Activated T-cell treated with anti-CD3 and anti-CD28 coated beads, Interleukin-2, amount 50 U/mL, for 1 hour (primary cell): ENCODE measurements around the gene ANKS1A.

Source experiments
- DNase-seq: peaks from one replicate; pipeline ENCODE4 v3.0.0-alpha.2; 2020

The ANKS1A gene

GRCh38 chr6:35044761-35045421 is 155.8 kb downstream of the ANKS1A start:
- DNase-seq: no peak

DNA sequence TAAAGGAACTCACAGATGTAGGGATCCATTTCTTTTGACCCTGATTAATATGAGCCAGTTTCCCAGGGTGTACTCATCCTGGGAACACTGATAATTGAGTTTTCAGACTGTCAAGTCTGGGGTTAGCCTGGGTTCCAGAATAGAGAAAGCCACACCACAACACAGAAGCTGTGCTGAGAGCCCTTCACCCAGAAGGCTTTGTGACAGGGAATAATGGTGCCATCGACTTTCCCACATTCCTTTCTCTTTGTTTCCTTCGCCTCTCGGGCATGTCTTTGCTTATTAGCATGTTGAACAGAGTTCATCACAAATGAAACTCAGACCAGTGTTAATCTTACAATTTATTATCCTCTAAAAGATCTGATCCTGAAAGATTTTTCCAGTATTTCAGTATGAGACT is 157.0 kb downstream of the ANKS1A start:
- DNase-seq: no peak

DNA sequence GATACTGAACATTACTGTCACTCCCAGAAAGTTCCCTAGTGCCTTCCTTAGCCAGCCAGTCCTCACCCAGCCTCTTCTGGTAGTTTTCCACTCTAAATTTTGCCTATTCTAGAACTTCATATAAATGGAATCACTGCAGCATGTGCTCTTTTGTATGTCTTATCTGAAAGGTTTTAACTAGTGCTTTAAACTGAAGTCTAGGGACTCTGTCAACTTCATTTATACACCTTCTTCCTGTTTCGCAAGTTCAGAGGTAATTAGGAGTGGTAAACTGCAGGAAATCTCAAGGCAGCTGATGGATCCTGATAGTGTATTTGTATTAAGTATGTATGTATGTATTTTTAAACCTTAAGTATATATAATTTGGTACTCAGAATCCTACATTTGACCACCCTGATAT is 157.8 kb downstream of the ANKS1A start:
- no peak for DNase-seq

- no peak for DNase-seq
These were observed 158.4 kb downstream of the ANKS1A start for GRCh38 chr6:35047265-35048011.

DNA sequence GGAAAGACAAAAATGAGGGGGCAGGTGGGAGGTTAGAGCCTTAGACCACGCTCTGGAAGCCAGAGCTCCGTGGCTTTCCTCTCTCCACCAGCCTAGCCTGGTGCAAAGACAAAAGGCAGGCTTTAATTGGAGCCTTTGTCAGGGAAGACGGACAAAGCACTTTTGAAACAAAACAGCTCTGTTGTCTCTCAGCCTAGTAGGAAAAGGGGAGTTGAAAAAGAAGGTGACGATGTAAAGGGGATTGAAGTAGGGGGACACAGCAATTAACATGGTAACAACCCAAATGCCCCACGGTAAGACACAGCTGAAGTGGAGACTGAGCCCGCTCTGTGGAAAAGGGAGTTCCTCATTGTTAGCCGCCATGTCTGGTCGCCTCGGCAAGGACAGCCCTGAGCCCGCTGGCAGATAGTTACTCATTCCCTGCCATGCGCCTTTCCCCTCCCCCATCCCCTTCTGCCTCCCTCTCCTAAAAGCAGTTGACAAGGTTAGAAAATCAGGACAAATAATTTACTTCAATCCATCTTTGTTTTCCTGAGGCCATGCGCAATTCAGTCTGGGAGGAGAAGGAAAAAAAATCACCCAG is 159.1 kb downstream of the ANKS1A start:
- no peak for DNase-seq

GRCh38 chr6:35048631-35049083 is 159.6 kb downstream of the ANKS1A start:
- peak; percentile 35 for DNase-seq

DNA sequence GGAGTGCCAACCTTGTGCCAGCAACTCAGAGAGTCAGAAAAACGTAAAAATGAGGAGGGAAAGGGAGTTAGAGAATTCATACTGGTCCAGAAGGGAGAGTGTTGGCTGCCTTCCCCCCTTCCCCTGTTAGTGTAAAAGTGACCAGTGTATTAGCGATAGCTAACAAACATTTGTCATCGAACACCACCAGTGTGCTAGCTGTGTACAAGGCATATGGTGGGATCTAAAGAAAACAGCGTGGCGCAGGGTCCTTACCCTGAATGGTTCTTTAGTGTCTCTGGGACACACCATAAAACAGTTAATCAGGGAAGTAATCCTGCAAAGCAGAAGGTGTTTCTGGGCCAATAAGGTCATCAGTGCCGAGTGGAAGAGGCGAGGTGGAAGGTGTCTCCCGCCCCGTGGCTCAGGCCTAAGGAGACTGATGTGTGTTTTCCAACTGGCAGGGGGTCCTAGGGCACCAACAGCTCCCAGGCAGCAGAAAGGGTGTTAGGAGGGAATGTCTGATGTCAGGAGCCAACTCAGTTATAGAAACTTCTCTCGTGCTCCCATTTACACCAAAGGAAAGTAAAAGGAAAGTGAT is 160.2 kb downstream of the ANKS1A start:
- DNase-seq: no peak

DNA sequence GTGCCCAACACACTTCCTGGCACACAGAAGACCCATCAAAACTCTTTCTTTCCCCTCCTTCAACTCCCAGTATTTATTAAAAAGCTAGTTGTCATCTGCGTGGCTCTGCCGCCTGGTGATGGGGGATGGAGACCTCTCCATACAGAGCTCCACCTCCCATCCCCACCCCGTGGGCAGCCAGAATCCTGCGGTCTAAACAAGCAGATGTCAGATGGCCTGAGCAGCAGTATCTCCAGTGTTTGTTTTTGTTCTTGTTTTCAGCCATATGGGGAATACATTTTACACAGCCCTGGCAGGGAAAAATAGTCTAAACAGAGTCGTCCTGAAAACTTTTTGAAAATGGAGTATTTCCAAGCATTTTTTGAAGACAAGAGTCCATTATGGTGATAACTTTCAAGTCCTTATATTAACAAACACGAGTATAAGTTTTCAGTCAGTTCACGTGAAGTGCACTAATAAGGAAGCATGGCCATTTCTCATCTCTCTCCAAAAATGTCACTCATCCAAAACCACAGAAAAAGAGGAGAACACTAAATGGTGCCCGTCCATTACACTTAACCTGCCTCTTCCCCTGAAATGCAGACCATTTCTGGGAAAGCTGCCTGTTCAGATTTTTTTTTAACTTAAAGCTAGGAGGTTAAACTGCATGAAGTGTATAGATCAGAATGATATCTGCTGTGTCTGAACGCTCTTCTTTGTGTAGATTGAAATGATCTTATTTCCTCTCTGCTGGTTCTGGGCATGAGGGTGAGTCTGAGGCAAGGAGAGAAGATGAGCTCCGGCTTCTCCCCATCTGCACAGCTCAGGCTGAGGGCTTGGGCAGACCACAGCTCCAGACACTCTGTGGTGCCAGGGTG is 161.1 kb downstream of the ANKS1A start:
- no peak for DNase-seq

- DNase-seq: no peak
These were observed 161.8 kb downstream of the ANKS1A start for GRCh38 chr6:35050757-35051330.

DNA sequence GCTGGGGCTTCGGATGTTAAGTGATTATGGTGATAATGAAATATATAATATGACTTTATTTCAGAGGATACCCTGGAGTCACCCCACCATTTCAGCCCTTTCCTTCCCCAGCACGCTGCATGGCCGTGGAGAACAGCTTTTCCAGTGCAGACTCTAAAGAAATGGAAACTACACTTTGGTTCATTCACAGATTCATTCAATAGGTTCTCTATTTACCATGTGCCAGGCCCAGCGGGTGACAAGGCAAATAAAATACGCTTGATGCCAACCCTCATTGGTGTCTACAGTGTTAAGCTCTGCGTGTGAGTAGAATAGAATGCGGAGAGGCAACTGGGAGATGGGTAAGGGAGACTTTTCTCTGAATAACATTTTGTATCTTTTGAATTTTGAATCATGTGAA is 162.3 kb downstream of the ANKS1A start:
- DNase-seq: no peak

- DNase-seq: no peak
These were observed 163.0 kb downstream of the ANKS1A start for GRCh38 chr6:35051997-35052583.

- DNase-seq: no peak
These were observed 163.9 kb downstream of the ANKS1A start for GRCh38 chr6:35052694-35053565.

DNA sequence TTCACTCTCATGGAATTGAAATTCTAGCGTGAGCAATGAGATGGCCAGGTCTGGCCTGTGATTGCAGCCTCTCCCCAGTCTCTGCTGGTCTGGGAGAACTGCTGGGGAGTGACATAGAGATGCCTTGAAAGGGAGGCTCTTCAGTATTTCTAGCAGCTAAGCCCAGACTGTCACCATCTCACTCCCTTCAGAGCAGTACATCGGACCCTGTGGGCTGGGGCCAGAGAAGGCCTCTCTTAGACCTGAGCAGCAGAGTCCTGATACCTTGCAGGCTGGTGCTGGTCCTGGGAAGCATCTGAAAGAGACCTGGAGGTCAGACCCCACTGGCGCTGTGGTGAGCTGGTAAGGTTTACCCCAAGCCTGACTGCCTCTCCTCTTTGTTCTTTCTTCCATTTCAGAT is 164.6 kb downstream of the ANKS1A start:
- no peak for DNase-seq

- DNase-seq: no peak
These were observed 165.2 kb downstream of the ANKS1A start for GRCh38 chr6:35054106-35054742.

GRCh38 chr6:35054743-35055130 is 165.7 kb downstream of the ANKS1A start:
- no peak for DNase-seq

DNA sequence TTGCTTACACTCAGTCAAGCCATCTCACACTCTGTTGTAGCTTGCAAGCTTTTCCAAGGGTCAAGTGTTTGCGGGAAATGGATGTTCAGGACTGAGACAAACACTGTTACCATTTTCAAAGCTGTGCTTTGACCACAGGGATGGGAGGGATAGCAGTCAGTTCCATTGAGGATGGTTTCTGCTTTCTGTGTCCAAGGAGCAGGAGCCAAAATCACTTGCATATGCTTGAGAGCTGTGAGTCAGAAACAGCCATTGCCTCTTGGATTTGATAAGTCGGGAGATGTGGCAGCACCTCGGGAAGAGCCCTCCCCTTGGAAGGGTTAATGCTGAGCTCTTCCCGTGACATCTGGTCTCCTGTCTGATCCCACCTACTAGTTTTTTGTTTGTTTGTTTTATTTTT is 166.8 kb downstream of the ANKS1A start:
- DNase-seq: no peak

GRCh38 chr6:35056952-35057351 is 167.9 kb downstream of the ANKS1A start:
- no peak for DNase-seq

DNA sequence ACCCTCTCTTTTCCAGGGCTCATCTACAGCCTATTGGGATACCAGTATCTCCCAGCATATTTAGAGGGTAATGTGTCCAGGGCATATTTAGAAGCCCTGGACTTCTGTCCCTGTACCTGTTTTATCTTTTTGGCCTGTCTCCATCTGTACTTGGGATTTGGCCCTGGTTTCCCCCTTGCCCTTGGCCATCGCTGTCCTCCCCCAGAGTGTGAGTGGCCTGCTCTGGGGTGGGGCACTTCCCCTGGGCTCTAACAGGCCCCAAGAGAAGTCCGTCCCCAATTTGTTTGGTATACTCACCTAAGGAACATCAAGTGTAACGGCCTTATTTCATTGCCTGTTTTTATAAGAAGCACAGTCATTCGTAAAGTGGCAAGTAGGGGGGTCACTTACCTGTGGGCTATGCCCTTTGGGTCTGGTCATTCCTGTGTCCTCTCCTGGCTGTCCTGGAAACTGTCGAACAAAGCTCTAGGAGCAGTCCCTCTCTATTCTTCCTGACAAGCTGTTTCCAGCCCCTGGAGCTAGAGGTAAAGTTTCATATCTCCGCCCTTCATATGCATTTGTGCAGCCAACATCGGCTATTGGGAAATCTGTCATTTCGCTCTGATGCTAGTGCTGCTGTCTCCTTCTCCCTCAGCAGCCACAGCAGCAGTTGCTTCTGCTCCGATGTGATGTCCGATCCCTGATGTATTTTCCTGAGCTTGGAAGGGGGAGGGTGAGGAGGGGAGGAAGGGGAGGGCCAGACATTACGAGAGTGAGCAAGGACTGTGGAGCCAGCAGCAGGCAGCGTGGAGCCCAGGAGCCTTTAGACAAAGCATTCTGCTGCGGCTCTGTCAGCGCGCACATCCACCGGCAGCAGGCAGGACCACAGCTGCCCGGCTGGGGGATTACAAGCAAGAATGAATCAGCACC is 168.6 kb downstream of the ANKS1A start:
- no peak for DNase-seq

DNA sequence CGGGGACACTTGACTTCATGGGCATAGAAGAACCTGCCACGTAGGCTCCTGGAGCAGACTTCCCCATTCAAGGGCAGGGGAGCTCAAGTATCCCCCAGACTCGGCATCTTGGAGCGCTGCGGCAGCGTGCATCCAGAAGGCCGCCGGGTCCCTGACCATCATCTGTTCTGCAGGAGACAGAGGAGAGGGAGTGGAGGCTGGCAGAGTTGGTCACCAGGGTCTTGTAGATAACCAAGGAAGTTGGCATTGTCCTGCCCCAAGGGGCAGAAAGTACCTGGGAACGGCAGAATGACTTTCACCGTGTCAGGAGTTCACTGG is 169.3 kb downstream of the ANKS1A start:
- DNase-seq: no peak
